H9 (cell line): ENCODE measurements around the gene HCN1. TPM values are rescaled to one million over a fixed set of nuclear protein-coding genes. Genes with fewer than 3 reads are reported as not detected.

Source experiments
- DNase-seq: peaks from one replicate; pipeline ENCODE4 v3.0.0-alpha.2; 2017
- H2AFZ ChIP-seq: one replicate; pipeline ENCODE4 v1.6.1; 2013; ENCODE audit warnings: mild to moderate bottlenecking, low read length, control low read depth, moderate library complexity
- H2AK5ac ChIP-seq: 2 replicates; pipeline ENCODE4 v1.6.1; 2013; ENCODE audit warnings: low read length, control low read depth, mixed read lengths; ENCODE audit not compliant: insufficient read length
- H2BK120ac ChIP-seq: one replicate; pipeline ENCODE4 v1.6.1; 2013; ENCODE audit warnings: low read depth, mild to moderate bottlenecking, low read length, control low read depth, inconsistent platforms; ENCODE audit not compliant: poor library complexity, severe bottlenecking
- H2BK12ac ChIP-seq: 2 replicates; pipeline ENCODE4 v1.6.1; 2013; ENCODE audit warnings: low read length, control low read depth, mixed read lengths, low read depth; ENCODE audit not compliant: insufficient read length
- H2BK15ac ChIP-seq: 2 replicates; pipeline ENCODE4 v1.6.1; 2013; ENCODE audit warnings: low read depth, low read length, control low read depth
- H2BK20ac ChIP-seq: one replicate; pipeline ENCODE4 v1.6.1; 2013; ENCODE audit warnings: low read depth, mild to moderate bottlenecking, low read length, control low read depth, inconsistent platforms; ENCODE audit not compliant: poor library complexity, severe bottlenecking
- H2BK5ac ChIP-seq: 2 replicates; pipeline ENCODE4 v1.6.1; 2013; ENCODE audit warnings: low read length, control low read depth, mixed read lengths; ENCODE audit not compliant: insufficient read length
- H3K14ac ChIP-seq: 2 replicates; pipeline ENCODE4 v1.6.1; 2013; ENCODE audit warnings: low read length, control low read depth; ENCODE audit not compliant: insufficient read depth
- H3K18ac ChIP-seq: 2 replicates; pipeline ENCODE4 v1.6.1; 2013; ENCODE audit warnings: low read depth, mild to moderate bottlenecking, mixed read lengths, low read length, control low read depth; ENCODE audit not compliant: insufficient read length
- H3K23ac ChIP-seq: 2 replicates; pipeline ENCODE4 v1.6.1; 2013; ENCODE audit warnings: low read length, control low read depth, mixed read lengths, low read depth; ENCODE audit not compliant: insufficient read length
- H3K23me2 ChIP-seq: 2 replicates; pipeline ENCODE4 v1.6.1; 2013; ENCODE audit warnings: low read depth, mild to moderate bottlenecking, mixed read lengths, low read length, control low read depth; ENCODE audit not compliant: insufficient read length, poor library complexity, severe bottlenecking
- H3K27ac ChIP-seq: 2 replicates; pipeline ENCODE4 v1.5.1; 2013; ENCODE audit warnings: low read length, control low read depth, mixed read lengths, low read depth; ENCODE audit not compliant: insufficient read length
- H3K27me3 ChIP-seq: 2 replicates; pipeline ENCODE4 v1.6.1; 2013; ENCODE audit warnings: low read length, control low read depth, inconsistent platforms; ENCODE audit not compliant: insufficient read depth
- H3K4ac ChIP-seq: 2 replicates; pipeline ENCODE4 v1.6.1; 2013; ENCODE audit warnings: low read depth, mild to moderate bottlenecking, control low read depth, inconsistent platforms, low read length, moderate library complexity
- H3K4me1 ChIP-seq: 2 replicates; pipeline ENCODE4 v1.6.1; 2013; ENCODE audit warnings: low read length, control low read depth, inconsistent platforms; ENCODE audit not compliant: insufficient read depth
- H3K4me2 ChIP-seq: 2 replicates; pipeline ENCODE4 v1.6.1; 2013; ENCODE audit warnings: low read length, control low read depth, mixed read lengths; ENCODE audit not compliant: insufficient read length, insufficient read depth
- H3K56ac ChIP-seq: 2 replicates; pipeline ENCODE4 v1.6.1; 2013; ENCODE audit warnings: low read depth, mild to moderate bottlenecking, mixed read lengths, low read length, control low read depth; ENCODE audit not compliant: insufficient read length
- H3K79me1 ChIP-seq: 2 replicates; pipeline ENCODE4 v1.6.1; 2013; ENCODE audit warnings: low read depth, mild to moderate bottlenecking, moderate library complexity, low read length, control low read depth, inconsistent platforms; ENCODE audit not compliant: insufficient read depth, poor library complexity, severe bottlenecking
- H3K79me2 ChIP-seq: 2 replicates; pipeline ENCODE4 v1.6.1; 2013; ENCODE audit warnings: low read length, control low read depth, inconsistent platforms; ENCODE audit not compliant: insufficient read depth
- H3K9ac ChIP-seq: 2 replicates; pipeline ENCODE4 v1.6.1; 2013; ENCODE audit warnings: low read length, control low read depth, mixed read lengths; ENCODE audit not compliant: insufficient read length; ENCODE audit errors: extremely low read depth
- H3K9me3 ChIP-seq: one replicate; pipeline ENCODE4 v1.6.1; 2013; ENCODE audit warnings: low read depth, low read length, inconsistent platforms; ENCODE audit not compliant: control insufficient read depth
- H3T11ph ChIP-seq: one replicate; pipeline ENCODE4 v1.6.1; 2013; ENCODE audit warnings: mild to moderate bottlenecking, low read length, control low read depth, inconsistent platforms
- H4K20me1 ChIP-seq: one replicate; pipeline ENCODE4 v1.6.1; 2013; ENCODE audit not compliant: control insufficient read depth, insufficient read length, insufficient read depth
- H4K5ac ChIP-seq: 2 replicates; pipeline ENCODE4 v1.6.1; 2013; ENCODE audit warnings: low read depth, mild to moderate bottlenecking, mixed read lengths, low read length, control low read depth; ENCODE audit not compliant: insufficient read length
- H4K8ac ChIP-seq: replicated peaks from 2 replicates; pipeline ENCODE4 v1.6.1; 2013; ENCODE audit warnings: low read length, control low read depth, mixed read lengths, low read depth; ENCODE audit not compliant: insufficient read length
- H4K91ac ChIP-seq: 2 replicates; pipeline ENCODE4 v1.6.1; 2013; ENCODE audit warnings: low read depth, mild to moderate bottlenecking, moderate library complexity, mixed read lengths, low read length, control low read depth; ENCODE audit not compliant: insufficient read length
- H3K27ac Mint-ChIP-seq, 3 experiments: 2 replicates in 2 of 3; 3 replicates in 1 of 3; pipeline ENCODE4 v1.8.0; 2020 to 2021; ENCODE audit warnings: mixed read lengths in 3 of 3, mild to moderate bottlenecking in 1 of 3, moderate library complexity in 1 of 3
- H3K27me3 Mint-ChIP-seq: 2 replicates; pipeline ENCODE4 v1.8.0; 2021; ENCODE audit warnings: low read depth, mild to moderate bottlenecking, moderate library complexity, mixed read lengths
- H3K36me3 Mint-ChIP-seq, 3 experiments: 2 replicates in 2 of 3; 3 replicates in 1 of 3; pipeline ENCODE4 v1.8.0; 2020 to 2021; ENCODE audit warnings: low read depth in 3 of 3, mixed read lengths in 3 of 3; ENCODE audit not compliant: insufficient read depth in 1 of 3
- H3K4me1 Mint-ChIP-seq, 2 experiments: 2 replicates each; pipeline ENCODE4 v1.8.0; 2020; ENCODE audit warnings: mixed read lengths in 2 of 2
- H3K4me3 Mint-ChIP-seq, 2 experiments: 2 replicates in 1 of 2; 3 replicates in 1 of 2; pipeline ENCODE4 v1.8.0; 2020 to 2021; ENCODE audit warnings: mild to moderate bottlenecking in 2 of 2, mixed read lengths in 2 of 2, moderate library complexity in 1 of 2
- H3K9me3 Mint-ChIP-seq, 2 experiments: 2 replicates in 1 of 2; 3 replicates in 1 of 2; pipeline ENCODE4 v1.8.0; 2020; ENCODE audit warnings: mild to moderate bottlenecking in 2 of 2, mixed read lengths in 2 of 2, moderate library complexity in 1 of 2
- CTCF ChIP-seq: fragments of 200-600 bp; sonication (generic); conservative IDR thresholded peaks from 3 replicates; pipeline ENCODE4 v1.8.0; 2021; ENCODE audit warnings: antibody characterized with exemption, mild to moderate bottlenecking
- WGBS: extraction: QIAGEN DNeasy Blood & Tissue Kit; methylation state at CpG from one replicate; pipeline ENCODE4 v1.1.7; 2013; ENCODE audit warnings: missing lambda C conversion rate, low lambda C conversion rate, mixed read lengths; ENCODE audit not compliant: insufficient read length; ENCODE audit errors: extremely low coverage; 5-methylcytosine and 5-hydroxymethylcytosine counted together
- total RNA-seq: library from RNA; stranded (reverse); gene quantifications from 2 replicates; pipeline ENCODE4 v1.2.1, GENCODE V29; 2021

HCN1 gene
- total RNA-seq, 1 experiment from 2014 or later, result 4.6 TPM

GRCh38 chr5:45376417-45376816, 319.8 kb downstream of the HCN1 start:
- Histone ChIP-seq H3T11ph (no peak overlapping the region), H3K4ac (no peak overlapping the region), H2BK5ac (no peak overlapping the region), H4K5ac (no peak overlapping the region), H3K4me2 (no peak overlapping the region), H3K56ac (no peak overlapping the region), H3K23ac (no peak overlapping the region), H2BK12ac (no peak overlapping the region), H3K18ac (no peak overlapping the region), H4K20me1 (no peaks in the 10 kb centered on the region), H2AFZ (no peak overlapping the region), H3K9me3 (no peaks in the 10 kb centered on the region), H3K27me3 (no peaks in the 10 kb centered on the region), H3K4me1 (no peaks in the 10 kb centered on the region), H2BK120ac (no peak overlapping the region), H3K23me2 (no peaks in the 10 kb centered on the region), H3K79me2 (no peaks in the 10 kb centered on the region), H3K27ac (no peak overlapping the region), H3K79me1 (no peaks in the 10 kb centered on the region), H2AK5ac (no peak overlapping the region), H2BK15ac (no peak overlapping the region), H4K91ac (no peak overlapping the region), H2BK20ac (no peak overlapping the region), H4K8ac (no peak overlapping the region), H3K9ac (no peak overlapping the region), H3K14ac (no peak overlapping the region)
- TF ChIP-seq CTCF, result no peak
- no CpG with 5 or more reads among the region's 2 CpGs for WGBS
- peaks cover 0 to 7% (median 0%) of the 10 kb centered on the region in 3 experiments; a peak in 2 of 7 replicates for H3K36me3 Mint-ChIP-seq
- H3K27ac Mint-ChIP-seq, result no peak overlapping the region
- no peak for DNase-seq
- H3K4me3 Mint-ChIP-seq, result no peak overlapping the region
- peaks cover 3 to 10% of the 10 kb centered on the region in 2 experiments; a peak in 2 of 5 replicates for H3K9me3 Mint-ChIP-seq
- H3K4me1 Mint-ChIP-seq, result no peaks in the 10 kb centered on the region
- H3K27me3 Mint-ChIP-seq, result no peaks in the 10 kb centered on the region
